Measurements from ENCODE around the gene SEPHS2. TPM values are rescaled to one million over a fixed set of nuclear protein-coding genes. Genes with fewer than 3 reads are reported as not detected.

SEPHS2 gene
- total RNA-seq, 1 experiment from 2014 or later, result 53.5 TPM

DNA sequence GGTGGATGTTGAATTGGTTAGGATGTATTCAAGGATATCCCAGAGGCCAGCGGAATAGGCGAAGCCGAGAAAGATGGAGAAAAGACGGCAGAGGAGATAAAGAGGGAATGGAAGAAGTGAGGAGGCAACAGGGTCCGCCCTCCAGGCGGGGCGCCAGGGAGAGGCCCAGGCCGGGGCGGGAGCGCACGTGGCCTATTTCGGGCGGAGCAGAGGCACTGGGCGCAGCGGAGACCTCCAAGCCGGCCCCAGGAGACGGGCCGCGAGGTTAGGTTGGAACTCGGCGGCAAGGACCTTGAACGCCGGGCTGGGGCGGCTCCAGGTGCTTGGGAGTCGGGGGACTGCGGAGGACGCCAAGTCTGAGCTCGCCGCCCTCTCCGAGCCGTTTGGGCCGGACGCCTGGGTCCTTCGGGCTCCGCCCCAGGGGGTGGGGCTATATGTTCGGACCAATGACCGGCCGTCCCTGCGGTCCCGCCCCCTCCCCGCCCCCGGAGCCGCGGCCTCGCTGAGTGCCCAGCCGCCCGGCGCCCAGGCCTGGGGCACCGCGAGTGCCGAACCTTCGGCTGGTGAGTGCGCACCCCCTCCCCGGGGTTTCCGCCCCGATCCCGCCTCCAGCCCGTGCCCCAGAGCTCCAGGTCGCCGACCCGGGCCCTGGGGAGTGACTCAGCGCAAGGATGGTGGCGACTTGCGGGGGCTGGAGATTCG is 38.4 kb downstream of the SEPHS2 start, which contains the start of gene ZNF771 (continued):
- TF ChIP-seq FOXP1 (CRISPR knock-in tag; IDR thresholded peaks at IDR 0.05; ENCODE audit: borderline replicate concordance), result 0 out of 2 replicates have a peak, but pooled peaks have one; percentile 46
- no peak for TF ChIP-seq NFATC4 (CRISPR knock-in tag; IDR thresholded peaks at IDR 0.05)
- TF ChIP-seq SMAD3 (CRISPR knock-in tag; IDR thresholded peaks at IDR 0.05; ENCODE audit: borderline replicate concordance), result peak; percentile 39; the same call in 1 of the 2 replicates
- TF ChIP-seq ZNF219 (CRISPR knock-in tag; IDR thresholded peaks at IDR 0.05; ENCODE audit: borderline replicate concordance), result no peak; the same call in 1 of the 2 replicates
- TF ChIP-seq, protein P1, sequence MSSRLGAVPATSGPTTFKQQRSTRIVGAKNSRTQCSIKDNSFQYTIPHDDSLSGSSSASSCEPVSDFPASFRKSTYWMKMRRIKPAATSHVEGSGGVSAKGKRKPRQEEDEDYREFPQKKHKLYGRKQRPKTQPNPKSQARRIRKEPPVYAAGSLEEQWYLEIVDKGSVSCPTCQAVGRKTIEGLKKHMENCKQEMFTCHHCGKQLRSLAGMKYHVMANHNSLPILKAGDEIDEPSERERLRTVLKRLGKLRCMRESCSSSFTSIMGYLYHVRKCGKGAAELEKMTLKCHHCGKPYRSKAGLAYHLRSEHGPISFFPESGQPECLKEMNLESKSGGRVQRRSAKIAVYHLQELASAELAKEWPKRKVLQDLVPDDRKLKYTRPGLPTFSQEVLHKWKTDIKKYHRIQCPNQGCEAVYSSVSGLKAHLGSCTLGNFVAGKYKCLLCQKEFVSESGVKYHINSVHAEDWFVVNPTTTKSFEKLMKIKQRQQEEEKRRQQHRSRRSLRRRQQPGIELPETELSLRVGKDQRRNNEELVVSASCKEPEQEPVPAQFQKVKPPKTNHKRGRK (CRISPR knock-in tag; IDR thresholded peaks at IDR 0.05; ENCODE audit: borderline replicate concordance), result no peak
- TF ChIP-seq, protein P2, sequence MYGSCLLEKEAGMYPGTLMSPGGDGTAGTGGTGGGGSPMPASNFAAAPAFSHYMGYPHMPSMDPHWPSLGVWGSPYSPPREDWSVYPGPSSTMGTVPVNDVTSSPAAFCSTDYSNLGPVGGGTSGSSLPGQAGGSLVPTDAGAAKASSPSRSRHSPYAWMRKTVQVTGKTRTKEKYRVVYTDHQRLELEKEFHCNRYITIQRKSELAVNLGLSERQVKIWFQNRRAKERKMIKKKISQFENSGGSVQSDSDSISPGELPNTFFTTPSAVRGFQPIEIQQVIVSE (CRISPR knock-in tag; IDR thresholded peaks at IDR 0.05; ENCODE audit: borderline replicate concordance), result no peak
- TF ChIP-seq GRHL2 (CRISPR knock-in tag; IDR thresholded peaks at IDR 0.05; ENCODE audit: insufficient replicate concordance, severe bottlenecking), result no peak
- TF ChIP-seq, protein P3, sequence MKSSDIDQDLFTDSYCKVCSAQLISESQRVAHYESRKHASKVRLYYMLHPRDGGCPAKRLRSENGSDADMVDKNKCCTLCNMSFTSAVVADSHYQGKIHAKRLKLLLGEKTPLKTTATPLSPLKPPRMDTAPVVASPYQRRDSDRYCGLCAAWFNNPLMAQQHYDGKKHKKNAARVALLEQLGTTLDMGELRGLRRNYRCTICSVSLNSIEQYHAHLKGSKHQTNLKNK (CRISPR knock-in tag; IDR thresholded peaks at IDR 0.05), result no peak
- 0 out of 2 replicates have a peak, but pooled peaks have one; percentile 35 for TF ChIP-seq ESRRA (CRISPR knock-in tag; IDR thresholded peaks at IDR 0.05; ENCODE audit: borderline replicate concordance)
- no peak for TF ChIP-seq ZNF396 (CRISPR knock-in tag; IDR thresholded peaks at IDR 0.05; ENCODE audit: borderline replicate concordance)
- TF ChIP-seq TEAD1 (CRISPR knock-in tag; IDR thresholded peaks at IDR 0.05), result peak; percentile 65; the same call in 1 of the 2 replicates
- TF ChIP-seq, protein P4, sequence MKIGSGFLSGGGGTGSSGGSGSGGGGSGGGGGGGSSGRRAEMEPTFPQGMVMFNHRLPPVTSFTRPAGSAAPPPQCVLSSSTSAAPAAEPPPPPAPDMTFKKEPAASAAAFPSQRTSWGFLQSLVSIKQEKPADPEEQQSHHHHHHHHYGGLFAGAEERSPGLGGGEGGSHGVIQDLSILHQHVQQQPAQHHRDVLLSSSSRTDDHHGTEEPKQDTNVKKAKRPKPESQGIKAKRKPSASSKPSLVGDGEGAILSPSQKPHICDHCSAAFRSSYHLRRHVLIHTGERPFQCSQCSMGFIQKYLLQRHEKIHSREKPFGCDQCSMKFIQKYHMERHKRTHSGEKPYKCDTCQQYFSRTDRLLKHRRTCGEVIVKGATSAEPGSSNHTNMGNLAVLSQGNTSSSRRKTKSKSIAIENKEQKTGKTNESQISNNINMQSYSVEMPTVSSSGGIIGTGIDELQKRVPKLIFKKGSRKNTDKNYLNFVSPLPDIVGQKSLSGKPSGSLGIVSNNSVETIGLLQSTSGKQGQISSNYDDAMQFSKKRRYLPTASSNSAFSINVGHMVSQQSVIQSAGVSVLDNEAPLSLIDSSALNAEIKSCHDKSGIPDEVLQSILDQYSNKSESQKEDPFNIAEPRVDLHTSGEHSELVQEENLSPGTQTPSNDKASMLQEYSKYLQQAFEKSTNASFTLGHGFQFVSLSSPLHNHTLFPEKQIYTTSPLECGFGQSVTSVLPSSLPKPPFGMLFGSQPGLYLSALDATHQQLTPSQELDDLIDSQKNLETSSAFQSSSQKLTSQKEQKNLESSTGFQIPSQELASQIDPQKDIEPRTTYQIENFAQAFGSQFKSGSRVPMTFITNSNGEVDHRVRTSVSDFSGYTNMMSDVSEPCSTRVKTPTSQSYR (CRISPR knock-in tag; IDR thresholded peaks at IDR 0.05), result no peak
- TF ChIP-seq, protein P5, sequence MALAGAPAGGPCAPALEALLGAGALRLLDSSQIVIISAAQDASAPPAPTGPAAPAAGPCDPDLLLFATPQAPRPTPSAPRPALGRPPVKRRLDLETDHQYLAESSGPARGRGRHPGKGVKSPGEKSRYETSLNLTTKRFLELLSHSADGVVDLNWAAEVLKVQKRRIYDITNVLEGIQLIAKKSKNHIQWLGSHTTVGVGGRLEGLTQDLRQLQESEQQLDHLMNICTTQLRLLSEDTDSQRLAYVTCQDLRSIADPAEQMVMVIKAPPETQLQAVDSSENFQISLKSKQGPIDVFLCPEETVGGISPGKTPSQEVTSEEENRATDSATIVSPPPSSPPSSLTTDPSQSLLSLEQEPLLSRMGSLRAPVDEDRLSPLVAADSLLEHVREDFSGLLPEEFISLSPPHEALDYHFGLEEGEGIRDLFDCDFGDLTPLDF (CRISPR knock-in tag; IDR thresholded peaks at IDR 0.05), result no peak
- TF ChIP-seq, protein P6, sequence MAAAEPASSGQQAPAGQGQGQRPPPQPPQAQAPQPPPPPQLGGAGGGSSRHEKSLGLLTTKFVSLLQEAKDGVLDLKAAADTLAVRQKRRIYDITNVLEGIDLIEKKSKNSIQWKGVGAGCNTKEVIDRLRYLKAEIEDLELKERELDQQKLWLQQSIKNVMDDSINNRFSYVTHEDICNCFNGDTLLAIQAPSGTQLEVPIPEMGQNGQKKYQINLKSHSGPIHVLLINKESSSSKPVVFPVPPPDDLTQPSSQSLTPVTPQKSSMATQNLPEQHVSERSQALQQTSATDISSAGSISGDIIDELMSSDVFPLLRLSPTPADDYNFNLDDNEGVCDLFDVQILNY (CRISPR knock-in tag; IDR thresholded peaks at IDR 0.05), result 0 out of 2 replicates have a peak, but pooled peaks have one; percentile 76
- TF ChIP-seq, protein P7, sequence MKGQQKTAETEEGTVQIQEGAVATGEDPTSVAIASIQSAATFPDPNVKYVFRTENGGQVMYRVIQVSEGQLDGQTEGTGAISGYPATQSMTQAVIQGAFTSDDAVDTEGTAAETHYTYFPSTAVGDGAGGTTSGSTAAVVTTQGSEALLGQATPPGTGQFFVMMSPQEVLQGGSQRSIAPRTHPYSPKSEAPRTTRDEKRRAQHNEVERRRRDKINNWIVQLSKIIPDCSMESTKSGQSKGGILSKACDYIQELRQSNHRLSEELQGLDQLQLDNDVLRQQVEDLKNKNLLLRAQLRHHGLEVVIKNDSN (CRISPR knock-in tag; IDR thresholded peaks at IDR 0.05), result peak; percentile 88
- no peak for TF ChIP-seq MXD4 (CRISPR knock-in tag; IDR thresholded peaks at IDR 0.05; ENCODE audit: borderline replicate concordance)
- TF ChIP-seq CREB1 (CRISPR knock-in tag; IDR thresholded peaks at IDR 0.05), result no peak
- TF ChIP-seq, protein P8, sequence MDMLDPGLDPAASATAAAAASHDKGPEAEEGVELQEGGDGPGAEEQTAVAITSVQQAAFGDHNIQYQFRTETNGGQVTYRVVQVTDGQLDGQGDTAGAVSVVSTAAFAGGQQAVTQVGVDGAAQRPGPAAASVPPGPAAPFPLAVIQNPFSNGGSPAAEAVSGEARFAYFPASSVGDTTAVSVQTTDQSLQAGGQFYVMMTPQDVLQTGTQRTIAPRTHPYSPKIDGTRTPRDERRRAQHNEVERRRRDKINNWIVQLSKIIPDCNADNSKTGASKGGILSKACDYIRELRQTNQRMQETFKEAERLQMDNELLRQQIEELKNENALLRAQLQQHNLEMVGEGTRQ (CRISPR knock-in tag; IDR thresholded peaks at IDR 0.05), result peak; percentile 83
- TF ChIP-seq, protein P9, sequence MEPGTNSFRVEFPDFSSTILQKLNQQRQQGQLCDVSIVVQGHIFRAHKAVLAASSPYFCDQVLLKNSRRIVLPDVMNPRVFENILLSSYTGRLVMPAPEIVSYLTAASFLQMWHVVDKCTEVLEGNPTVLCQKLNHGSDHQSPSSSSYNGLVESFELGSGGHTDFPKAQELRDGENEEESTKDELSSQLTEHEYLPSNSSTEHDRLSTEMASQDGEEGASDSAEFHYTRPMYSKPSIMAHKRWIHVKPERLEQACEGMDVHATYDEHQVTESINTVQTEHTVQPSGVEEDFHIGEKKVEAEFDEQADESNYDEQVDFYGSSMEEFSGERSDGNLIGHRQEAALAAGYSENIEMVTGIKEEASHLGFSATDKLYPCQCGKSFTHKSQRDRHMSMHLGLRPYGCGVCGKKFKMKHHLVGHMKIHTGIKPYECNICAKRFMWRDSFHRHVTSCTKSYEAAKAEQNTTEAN (CRISPR knock-in tag; IDR thresholded peaks at IDR 0.05), result no peak
- 0 out of 2 replicates have a peak, but pooled peaks have one; percentile 38 for TF ChIP-seq ATF1 (CRISPR knock-in tag; IDR thresholded peaks at IDR 0.05)
- TF ChIP-seq, protein P10, sequence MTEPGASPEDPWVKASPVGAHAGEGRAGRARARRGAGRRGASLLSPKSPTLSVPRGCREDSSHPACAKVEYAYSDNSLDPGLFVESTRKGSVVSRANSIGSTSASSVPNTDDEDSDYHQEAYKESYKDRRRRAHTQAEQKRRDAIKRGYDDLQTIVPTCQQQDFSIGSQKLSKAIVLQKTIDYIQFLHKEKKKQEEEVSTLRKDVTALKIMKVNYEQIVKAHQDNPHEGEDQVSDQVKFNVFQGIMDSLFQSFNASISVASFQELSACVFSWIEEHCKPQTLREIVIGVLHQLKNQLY (CRISPR knock-in tag; IDR thresholded peaks at IDR 0.05), result no peak
- TF ChIP-seq, protein P11, sequence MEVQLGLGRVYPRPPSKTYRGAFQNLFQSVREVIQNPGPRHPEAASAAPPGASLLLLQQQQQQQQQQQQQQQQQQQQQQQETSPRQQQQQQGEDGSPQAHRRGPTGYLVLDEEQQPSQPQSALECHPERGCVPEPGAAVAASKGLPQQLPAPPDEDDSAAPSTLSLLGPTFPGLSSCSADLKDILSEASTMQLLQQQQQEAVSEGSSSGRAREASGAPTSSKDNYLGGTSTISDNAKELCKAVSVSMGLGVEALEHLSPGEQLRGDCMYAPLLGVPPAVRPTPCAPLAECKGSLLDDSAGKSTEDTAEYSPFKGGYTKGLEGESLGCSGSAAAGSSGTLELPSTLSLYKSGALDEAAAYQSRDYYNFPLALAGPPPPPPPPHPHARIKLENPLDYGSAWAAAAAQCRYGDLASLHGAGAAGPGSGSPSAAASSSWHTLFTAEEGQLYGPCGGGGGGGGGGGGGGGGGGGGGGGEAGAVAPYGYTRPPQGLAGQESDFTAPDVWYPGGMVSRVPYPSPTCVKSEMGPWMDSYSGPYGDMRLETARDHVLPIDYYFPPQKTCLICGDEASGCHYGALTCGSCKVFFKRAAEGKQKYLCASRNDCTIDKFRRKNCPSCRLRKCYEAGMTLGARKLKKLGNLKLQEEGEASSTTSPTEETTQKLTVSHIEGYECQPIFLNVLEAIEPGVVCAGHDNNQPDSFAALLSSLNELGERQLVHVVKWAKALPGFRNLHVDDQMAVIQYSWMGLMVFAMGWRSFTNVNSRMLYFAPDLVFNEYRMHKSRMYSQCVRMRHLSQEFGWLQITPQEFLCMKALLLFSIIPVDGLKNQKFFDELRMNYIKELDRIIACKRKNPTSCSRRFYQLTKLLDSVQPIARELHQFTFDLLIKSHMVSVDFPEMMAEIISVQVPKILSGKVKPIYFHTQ (CRISPR knock-in tag; IDR thresholded peaks at IDR 0.05), result no peak
- no peak for TF ChIP-seq TCF7 (CRISPR knock-in tag; IDR thresholded peaks at IDR 0.05; ENCODE audit: low read depth)
